Measurements from ENCODE around the gene EPN1. TPM values are rescaled to one million over a fixed set of nuclear protein-coding genes. Genes with fewer than 3 reads are reported as not detected.
A peak's percentile ranks its signal among the peaks of the same experiment; 100 is the strongest.

The EPN1 gene
- total and polyA plus RNA-seq, 9 of the 15 experiments (the other 6 are each of a cell fraction or from before 2014, with no cell fraction given) = 0.08 to 138 (median 12.7) TPM

- TF ChIP-seq NR4A1 (CRISPR knock-in tag; IDR thresholded peaks at IDR 0.05) (0 out of 2 replicates have a peak, but pooled peaks have one; percentile 84), NR4A1 (tag; IDR thresholded peaks at IDR 0.05) (0 out of 2 replicates have a peak, but pooled peaks have one; percentile 82), ZFX (CRISPR knock-in tag; IDR thresholded peaks at IDR 0.05) (peak; percentile 79), SIRT6 (IDR thresholded peaks at IDR 0.05; ENCODE audit: low read depth, low read length) (no peak), NR2C2 (CRISPR knock-in tag; IDR thresholded peaks at IDR 0.05) (peak; percentile 78), NR2C2 (tag; IDR thresholded peaks at IDR 0.05) (peak; percentile 77), MEIS2 (IDR thresholded peaks at IDR 0.05; ENCODE audit: partially characterized antibody) (peak; percentile 79), PHF20 (IDR thresholded peaks at IDR 0.05; ENCODE audit: partially characterized antibody) (peak; percentile 28), MBD2 (IDR thresholded peaks at IDR 0.05; ENCODE audit: borderline replicate concordance, low read depth) (peak; percentile 67; the same call in 1 of the 2 replicates), KDM4B (IDR thresholded peaks at IDR 0.05; ENCODE audit: borderline replicate concordance in 2 of 2, low read depth in 1 of 2) (peak in 1 of 2 experiments; percentile 74; a peak in 1 of 4 replicates), CHD1 (IDR thresholded peaks at IDR 0.05; ENCODE audit: low read length) (peak; percentile 95), E2F8 (IDR thresholded peaks at IDR 0.05; ENCODE audit: low read depth, partially characterized antibody) (peak; percentile 83), SRF (CRISPR knock-in tag; IDR thresholded peaks at IDR 0.05) (peak in 1 of 2 experiments; percentile 41; a peak in 1 of 4 replicates), NONO (IDR thresholded peaks at IDR 0.05; ENCODE audit: low read depth in 2 of 2, low read length in 1 of 2) (peak in 1 of 2 experiments; percentile 65; a peak in 1 of 4 replicates), POLR2G (IDR thresholded peaks at IDR 0.05; ENCODE audit: low read depth, low read length) (peak; percentile 89), TAF9B (IDR thresholded peaks at IDR 0.05; ENCODE audit: partially characterized antibody) (peak; percentile 61), MYBL2 (IDR thresholded peaks at IDR 0.05; ENCODE audit: low read depth) (no peak), MYBL2 (CRISPR knock-in tag; IDR thresholded peaks at IDR 0.05; ENCODE audit: borderline replicate concordance) (no peak; the same call in 1 of the 2 replicates), KLF1 (tag; IDR thresholded peaks at IDR 0.05) (peak; percentile 86), L3MBTL2 (IDR thresholded peaks at IDR 0.05) (peak; percentile 96)
- TF ChIP-seq, protein P1, sequence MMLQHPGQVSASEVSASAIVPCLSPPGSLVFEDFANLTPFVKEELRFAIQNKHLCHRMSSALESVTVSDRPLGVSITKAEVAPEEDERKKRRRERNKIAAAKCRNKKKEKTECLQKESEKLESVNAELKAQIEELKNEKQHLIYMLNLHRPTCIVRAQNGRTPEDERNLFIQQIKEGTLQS (IDR thresholded peaks at IDR 0.05) = no peak
- TF ChIP-seq, protein P1 (CRISPR knock-in tag; conservative IDR thresholded peaks at IDR 0.05) = peak; percentile 58; the same call in 1 of the 2 replicates
- TF ChIP-seq, protein P2, sequence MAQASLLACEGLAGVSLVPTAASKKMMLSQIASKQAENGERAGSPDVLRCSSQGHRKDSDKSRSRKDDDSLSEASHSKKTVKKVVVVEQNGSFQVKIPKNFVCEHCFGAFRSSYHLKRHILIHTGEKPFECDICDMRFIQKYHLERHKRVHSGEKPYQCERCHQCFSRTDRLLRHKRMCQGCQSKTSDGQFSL (CRISPR knock-in tag; IDR thresholded peaks at IDR 0.05) = 0 out of 2 replicates have a peak, but pooled peaks have one; percentile 94
- TF ChIP-seq, protein P2 (tag; IDR thresholded peaks at IDR 0.05) = peak in 1 of 2 experiments; percentile 93; a peak in 2 of 4 replicates
Measured at GRCh38 chr19:55654868-55655647, 20.0 kb upstream of the EPN1 start, which contains the start of gene U2AF2 (continued).
